GM18951 (cell line): Measurements from ENCODE around the gene KDM4B.

Source experiments
- POLR2A ChIP-seq: IDR thresholded peaks from 4 replicates; pipeline ENCODE4 v1.6.1; 2011; ENCODE audit warnings: mild to moderate bottlenecking; ENCODE audit not compliant: insufficient read length, insufficient read depth; ENCODE audit errors: extremely low read depth
- in situ Hi-C: fragments of 300-500 bp; cut with MboI; formaldehyde crosslinking; loops from one replicate; pipeline ENCODE4 v1.12.0; 2022; ENCODE audit warnings: low sequenced_read_pairs, mixed read lengths, inconsistent platforms; ENCODE audit not compliant: unreplicated experiment

The KDM4B gene

DNA sequence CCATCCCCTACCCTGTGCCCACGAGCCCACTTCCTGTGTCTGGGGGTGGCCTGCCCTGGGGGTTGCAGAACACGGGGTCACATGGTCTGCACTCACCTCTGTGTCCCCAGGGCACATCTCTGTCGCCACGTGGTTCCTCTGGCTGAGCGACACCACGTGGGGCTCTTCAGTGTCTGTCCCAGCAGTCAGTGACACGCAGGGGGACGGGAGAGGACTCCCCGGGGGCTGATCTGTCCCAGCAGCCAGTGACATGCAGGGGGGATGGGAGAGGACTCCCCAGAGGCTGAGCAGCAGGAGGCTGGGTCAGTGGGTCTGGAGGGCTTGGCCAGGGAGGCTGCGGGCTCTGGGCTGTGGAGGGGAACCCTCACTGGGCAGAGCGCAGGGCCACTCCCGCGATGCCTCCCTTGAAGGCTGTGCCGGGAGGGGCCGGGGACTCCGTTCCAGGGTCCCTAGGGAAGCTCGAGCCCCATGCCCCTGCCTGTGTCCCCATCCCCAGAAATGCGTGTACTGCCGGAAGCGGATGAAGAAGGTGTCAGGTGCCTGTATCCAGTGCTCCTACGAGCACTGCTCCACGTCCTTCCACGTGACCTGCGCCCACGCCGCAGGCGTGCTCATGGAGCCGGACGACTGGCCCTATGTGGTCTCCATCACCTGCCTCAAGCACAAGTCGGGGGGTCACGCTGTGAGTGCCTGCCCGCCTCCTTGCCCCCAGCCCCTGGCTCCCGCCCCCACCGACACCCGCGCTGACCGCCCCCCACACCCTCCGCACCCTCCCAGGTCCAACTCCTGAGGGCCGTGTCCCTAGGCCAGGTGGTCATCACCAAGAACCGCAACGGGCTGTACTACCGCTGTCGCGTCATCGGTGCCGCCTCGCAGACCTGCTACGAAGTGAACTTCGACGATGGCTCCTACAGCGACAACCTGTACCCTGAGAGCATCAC lies 174.8 kb downstream of the KDM4B start:
- peak; percentile 1 for TF ChIP-seq POLR2A
- in situ Hi-C loops, result no loop called here

DNA sequence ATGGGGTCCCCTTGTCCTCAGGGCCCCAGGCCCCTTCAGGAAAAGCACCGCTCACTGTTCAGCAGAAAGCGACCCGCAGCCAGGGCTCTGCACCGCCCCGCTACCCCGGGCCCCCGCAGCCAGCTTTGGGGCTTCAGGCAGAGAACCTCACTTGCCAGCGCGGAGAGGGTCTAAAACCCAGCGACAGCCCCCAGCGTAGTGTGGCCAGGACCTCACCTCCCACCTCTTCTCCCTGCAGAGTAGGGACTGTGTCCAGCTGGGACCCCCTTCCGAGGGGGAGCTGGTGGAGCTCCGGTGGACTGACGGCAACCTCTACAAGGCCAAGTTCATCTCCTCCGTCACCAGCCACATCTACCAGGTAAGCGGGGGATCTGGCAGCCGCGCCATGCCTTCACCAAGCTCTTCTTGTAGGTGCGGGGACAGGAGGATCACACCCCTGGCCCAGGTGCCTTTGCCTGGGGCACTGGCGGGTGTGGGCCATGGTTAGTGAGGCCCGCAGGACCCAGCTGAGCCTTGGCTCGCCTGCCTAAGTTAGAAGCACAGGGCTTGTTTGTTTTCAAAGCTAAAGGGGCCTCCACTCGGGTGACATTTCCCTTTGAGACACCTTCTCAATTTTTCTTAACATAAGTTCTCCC lies 175.7 kb downstream of the KDM4B start:
- no peak for TF ChIP-seq POLR2A
- in situ Hi-C loops, result no loop called here

DNA sequence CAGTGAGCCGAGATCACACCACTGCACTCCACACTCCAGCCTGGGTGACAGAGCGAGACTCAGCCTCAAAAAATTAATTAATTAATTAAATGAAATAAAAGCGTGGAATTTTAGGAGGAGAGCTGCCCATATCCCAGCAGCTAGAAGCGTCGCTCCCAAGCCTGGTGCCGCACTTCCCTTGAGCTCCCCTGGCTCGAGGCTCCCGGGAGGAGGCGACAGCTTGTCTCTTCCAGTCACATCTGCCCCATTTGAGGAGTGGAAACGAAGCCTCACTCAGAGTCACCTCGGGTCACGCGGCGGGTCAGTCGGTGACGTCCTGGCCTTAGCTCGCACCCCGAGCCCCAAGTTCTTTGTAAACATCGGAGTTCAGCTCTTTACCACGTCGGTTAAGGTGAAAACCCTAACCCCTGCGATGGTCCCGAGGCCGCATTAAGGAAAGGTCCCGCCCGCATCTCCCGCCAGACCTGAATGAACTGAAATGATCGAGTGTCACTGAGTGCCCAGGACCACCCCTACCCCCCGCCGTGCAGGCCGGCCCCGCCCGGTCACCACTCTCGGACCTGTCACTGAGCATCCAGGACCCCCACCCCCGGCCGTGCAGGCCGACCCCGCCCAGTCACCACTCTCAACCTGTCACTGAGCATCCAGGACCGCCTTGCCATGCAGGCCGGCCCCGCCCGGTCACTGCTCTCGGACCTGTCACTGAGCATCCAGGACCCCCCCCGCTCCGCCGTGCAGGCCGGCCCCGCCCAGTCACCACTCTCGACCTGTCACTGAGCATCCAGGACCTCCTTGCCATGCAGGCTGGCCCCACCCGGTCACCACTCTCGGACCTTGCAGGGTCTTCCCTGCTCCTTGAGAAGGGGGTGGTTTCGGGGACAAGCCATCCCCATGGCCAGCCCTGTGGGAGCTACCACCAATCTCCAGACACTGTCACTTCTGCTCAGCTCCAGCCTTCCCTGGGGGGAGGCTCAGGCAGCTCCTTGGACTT lies 176.9 kb downstream of the KDM4B start:
- in situ Hi-C loops, result no loop called here

DNA sequence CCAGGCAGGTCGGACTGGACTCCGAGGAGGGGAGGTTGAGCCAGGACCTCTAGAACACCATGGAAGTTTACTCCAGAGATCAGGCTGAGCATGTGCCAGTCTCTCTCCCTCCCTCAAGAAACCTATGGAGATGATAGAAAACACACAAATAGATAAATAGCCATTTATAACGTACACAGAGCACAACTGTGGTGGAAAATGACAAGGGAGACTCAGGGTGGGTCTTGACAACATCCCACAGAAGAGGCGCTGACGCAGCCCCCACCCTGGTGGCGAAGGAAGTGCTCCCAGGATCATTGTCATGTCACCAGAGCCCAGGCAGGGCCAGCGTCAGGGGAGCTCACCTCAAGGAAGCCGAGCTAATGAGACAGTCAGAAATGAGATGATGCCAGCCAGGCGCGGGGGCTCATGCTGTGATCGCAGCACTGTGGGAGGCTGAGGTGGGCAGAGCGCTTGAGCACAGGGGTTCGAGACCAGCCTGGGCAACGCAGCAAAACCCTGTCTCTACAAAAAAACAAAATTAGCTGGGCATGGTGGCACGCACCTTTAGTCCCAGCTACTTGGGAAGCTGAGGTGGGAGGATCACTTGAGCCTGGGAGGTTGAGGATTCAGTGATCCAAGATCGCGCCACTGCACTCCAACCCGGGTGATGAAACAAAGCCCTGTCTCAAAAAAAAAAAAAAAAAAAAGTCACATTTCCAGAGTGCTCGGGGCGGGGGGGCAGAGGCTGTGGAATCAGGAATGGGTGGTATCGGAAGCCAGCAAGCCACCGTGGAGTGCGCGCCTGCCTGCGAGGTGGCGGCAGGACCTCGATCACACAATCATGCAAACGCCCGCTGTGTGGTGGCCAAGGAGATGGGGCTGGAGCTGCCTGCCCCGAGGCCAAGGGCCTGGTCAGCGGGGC lies 178.4 kb downstream of the KDM4B start:
- TF ChIP-seq POLR2A, result no peak
- in situ Hi-C loops, result no loop called here

More for the DNA sequence above, 176.9 kb downstream of the KDM4B start:
- no peak for TF ChIP-seq POLR2A

DNA sequence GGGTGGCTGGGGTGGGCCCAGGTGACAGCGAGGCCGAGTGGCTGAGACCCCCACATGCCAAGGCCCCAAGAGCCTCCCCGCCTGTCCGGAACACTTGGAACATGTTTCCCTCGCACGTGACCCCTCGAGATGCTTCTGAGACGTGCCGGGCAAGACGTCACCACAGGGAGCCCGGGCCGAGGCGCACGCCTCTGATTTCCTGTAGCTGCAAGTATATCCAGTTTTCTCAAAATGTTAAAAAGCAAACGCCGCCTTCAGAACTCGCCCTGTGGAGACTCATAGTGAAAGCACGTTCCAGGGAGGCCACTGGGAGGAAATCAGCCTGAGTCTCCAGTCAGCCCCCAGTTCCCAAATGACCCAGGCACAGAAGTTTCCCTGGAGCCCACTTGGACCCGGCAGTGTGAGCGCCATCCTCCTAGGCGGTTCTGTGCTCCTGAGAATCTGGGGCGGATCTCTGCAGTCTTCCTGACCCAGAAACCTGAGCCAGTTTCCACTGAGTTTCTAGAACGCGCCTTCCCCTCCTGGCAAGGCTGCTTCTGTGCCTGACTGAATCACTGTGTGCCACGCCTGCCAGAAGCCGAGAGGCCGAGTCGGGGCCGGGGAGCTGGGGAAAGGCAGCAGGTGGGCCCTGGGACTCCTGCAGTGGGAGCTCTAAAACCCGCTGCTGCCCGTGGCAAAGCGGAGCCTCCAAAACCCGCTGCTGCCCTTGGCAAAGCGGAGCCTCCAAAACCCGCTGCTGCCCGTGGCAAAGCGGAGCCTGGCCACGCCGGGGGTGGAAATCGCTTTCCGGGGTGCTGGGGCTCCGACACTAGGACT lies 179.3 kb downstream of the KDM4B start:
- TF ChIP-seq POLR2A, result no peak
- in situ Hi-C loops, result no loop called here

DNA sequence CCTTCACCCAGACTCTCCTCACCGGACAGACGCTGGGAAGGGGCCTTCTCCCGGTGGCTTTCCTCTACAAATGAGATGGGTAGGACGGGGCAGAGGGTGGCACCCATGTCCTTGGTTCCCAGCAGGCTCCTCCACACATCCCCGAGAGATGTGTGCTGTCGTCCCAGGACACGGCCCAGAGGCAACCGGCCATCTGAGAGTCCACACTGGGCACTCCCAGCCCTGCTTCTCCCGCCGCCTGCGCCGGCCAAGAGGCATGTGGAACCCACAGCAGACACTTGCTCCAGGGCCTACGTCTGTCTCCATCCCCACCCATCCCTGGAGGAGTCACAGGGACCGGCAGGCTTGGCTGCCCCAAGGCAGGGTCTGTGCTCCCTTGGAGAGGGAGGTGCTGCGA lies 179.9 kb downstream of the KDM4B start:
- in situ Hi-C loops, result no loop called here
- no peak for TF ChIP-seq POLR2A

DNA sequence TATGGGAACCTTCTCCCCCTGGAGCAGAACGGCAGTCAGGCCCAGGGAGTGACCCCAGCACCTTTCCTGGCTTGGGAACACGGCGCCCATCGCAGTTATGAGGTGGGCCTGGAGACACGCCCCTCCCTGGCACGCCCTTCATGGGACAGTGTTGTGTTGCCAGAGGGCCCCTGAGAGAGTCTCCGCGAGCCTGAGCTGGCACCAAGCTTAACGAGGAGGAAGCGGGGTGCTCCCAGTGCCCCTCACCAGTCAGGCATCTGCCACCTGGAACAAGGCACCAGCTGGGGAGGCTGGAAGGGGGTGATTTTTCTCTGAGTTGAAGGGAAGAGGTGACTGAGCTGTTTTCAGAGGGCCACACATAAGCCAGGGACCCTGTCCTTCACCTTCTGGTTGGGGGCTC lies 180.6 kb downstream of the KDM4B start:
- in situ Hi-C loops, result no loop called here
- no peak for TF ChIP-seq POLR2A

DNA sequence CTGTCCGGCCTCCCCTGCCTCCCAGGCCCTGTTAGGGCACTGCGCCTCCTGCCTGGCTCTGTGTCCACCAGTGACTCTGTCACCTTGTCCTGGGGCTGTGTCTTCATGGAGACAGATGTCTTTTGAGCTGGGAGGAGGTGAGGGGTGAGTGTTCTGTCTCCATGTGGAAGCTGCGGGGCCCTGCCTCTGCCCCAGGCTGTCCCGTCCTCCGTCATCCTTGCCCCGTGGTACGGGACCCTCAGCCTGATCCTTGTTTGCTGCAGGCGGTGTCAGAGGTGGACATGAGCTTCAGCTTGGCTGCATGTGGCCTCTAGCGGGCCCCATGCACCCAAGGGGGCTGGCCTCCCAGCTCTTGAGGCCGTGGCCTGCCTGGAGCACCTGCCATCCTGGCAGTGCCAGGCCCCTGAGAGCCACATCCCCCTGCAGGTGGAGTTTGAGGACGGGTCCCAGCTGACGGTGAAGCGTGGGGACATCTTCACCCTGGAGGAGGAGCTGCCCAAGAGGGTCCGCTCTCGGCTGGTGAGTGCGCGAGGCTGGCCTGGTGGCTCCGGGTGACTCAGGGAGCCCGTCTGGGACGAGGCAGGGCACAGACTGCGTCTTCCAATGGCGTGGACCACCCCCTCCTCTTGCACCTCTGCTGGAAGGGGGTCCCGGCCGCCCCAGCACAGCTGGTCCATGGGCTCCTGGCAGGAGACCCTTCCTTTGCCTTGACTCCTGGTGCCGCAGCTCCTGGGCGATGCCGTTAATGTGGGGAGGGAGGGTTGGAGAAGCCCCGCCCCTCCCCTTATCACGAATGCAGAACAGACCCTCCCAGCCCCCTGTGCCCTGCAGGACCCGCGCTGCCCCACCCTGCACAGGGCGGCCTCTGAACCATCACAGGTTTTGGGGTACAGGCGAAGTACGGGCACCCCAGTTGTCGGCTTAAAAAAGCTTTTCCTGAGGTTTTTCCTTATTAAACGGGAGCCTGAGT lies 181.3 kb downstream of the KDM4B start:
- in situ Hi-C loops, result no loop called here
- no peak for TF ChIP-seq POLR2A

DNA sequence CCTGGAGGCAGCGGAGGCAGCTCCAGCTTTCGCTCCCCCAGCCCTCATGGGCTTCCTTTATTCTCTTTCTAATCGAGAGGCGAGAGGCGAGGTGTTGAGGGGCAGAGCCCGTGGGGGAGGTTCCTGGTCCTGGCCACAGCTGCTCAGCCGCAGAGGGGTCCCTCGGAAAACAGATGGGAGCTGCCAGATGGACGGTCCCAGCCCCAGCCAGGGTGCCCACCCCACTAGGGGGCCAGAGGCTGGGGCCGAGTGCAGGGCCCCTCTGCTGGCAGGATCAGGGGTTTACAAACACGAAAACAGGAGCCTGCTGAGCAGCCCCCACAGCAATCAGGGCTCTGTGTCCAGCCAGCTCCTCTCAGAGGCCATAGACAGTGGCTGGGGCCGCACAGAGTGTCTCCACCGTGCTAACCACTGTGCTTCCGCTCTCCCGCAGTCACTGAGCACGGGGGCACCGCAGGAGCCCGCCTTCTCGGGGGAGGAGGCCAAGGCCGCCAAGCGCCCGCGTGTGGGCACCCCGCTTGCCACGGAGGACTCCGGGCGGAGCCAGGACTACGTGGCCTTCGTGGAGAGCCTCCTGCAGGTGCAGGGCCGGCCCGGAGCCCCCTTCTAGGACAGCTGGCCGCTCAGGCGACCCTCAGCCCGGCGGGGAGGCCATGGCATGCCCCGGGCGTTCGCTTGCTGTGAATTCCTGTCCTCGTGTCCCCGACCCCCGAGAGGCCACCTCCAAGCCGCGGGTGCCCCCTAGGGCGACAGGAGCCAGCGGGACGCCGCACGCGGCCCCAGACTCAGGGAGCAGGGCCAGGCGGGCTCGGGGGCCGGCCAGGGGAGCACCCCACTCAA lies 182.2 kb downstream of the KDM4B start:
- in situ Hi-C loops, result no loop called here
- TF ChIP-seq POLR2A, result no peak
